HCT116 (cell line): ENCODE data around the gene SLC6A19. TPM values are rescaled to one million over a fixed set of nuclear protein-coding genes. Genes with fewer than 3 reads are reported as not detected.

Source experiments
- ATAC-seq: fragments of 200-7000 bp; cut with Tn5 transposase; 2 replicates; pipeline ENCODE4 v1.9.1; 2020; ENCODE audit warnings: mild to moderate bottlenecking, moderate library complexity
- BruUV-seq: library from RNA; stranded (reverse); fragments of 400-500 nt; replicated peaks from 2 replicates; lab custom pipeline; 2021; lab: Mats Ljungman, UMichigan
- CTCF ChIA-PET: fragments of 300-600 bp; sonication (Branson Sonifier 250); formaldehyde crosslinking; loops from one replicate; lab custom pipeline; 2021; ENCODE audit warnings: antibody characterized with exemption; lab: Charles Lee
- POLR2A ChIA-PET: fragments of 300-600, 350-600 bp; sonication (Branson Sonifier 250); formaldehyde crosslinking; loops from one replicate; lab custom pipeline; 2021; ENCODE audit warnings: antibody characterized with exemption; lab: Charles Lee
- RAD21 ChIA-PET, 2 experiments: fragments of 300-600 bp; sonication (Branson Sonifier 250); formaldehyde crosslinking; loops; one replicate each; lab custom pipeline; 2023; ENCODE audit warnings: low total read pairs in 2 of 2; ENCODE audit not compliant: uncharacterized antibody in 2 of 2, unreplicated experiment in 2 of 2, low non-redundant PET in 1 of 2; lab: Charles Lee
- DNase-seq: peaks from one replicate; pipeline ENCODE4 v3.0.0-alpha.2; 2010; ENCODE audit warnings: low read depth, low spot score
- H2AFZ ChIP-seq: fragments of 200-600 bp; shearing (Covaris generic), sonication (generic); 2 replicates; pipeline ENCODE4 v1.6.1; 2017; ENCODE audit warnings: low read depth, mixed run types, mixed read lengths, antibody characterized with exemption, low read length; ENCODE audit not compliant: poor library complexity, severe bottlenecking
- H3K27ac ChIP-seq: 2 replicates; pipeline ENCODE4 v1.5.1; 2012; ENCODE audit warnings: low read depth, low read length
- H3K27me3 ChIP-seq: fragments of 200-600 bp; sonication (generic); 2 replicates; pipeline ENCODE4 v1.6.1; 2016; ENCODE audit warnings: mixed run types, low read length, mixed read lengths; ENCODE audit not compliant: insufficient read depth
- H3K36me3 ChIP-seq, 2 experiments: fragments of 200-500 bp in 1 of 2; fragments of 200-600 bp in 1 of 2; sonication (Bioruptor generic) in 1 of 2; sonication (generic) in 1 of 2; 2 replicates each; pipeline versions ENCODE4 v1.5.1 to v1.6.1; 2014 to 2016; ENCODE audit warnings: low read length in 2 of 2, inconsistent platforms in 1 of 2, mixed read lengths in 1 of 2, mixed run types in 1 of 2; ENCODE audit not compliant: insufficient read depth in 2 of 2, control insufficient read depth in 1 of 2
- H3K4me1 ChIP-seq, 2 experiments: fragments of 200-600 bp in 1 of 2; sonication (generic) in 1 of 2; 2 replicates each; pipeline versions ENCODE4 v1.5.1 to v1.6.1; 2012 to 2017; ENCODE audit warnings: low read length in 2 of 2, inconsistent platforms in 1 of 2, mild to moderate bottlenecking in 1 of 2, mixed read lengths in 1 of 2, mixed run types in 1 of 2, moderate library complexity in 1 of 2; ENCODE audit not compliant: insufficient read depth in 2 of 2, control insufficient read depth in 1 of 2
- H3K4me2 ChIP-seq: fragments of 200-600 bp; sonication (generic); 2 replicates; pipeline ENCODE4 v1.6.1; 2017; ENCODE audit warnings: mixed run types, low read length, mixed read lengths
- H3K4me3 ChIP-seq, 2 experiments: fragments of 200-600 bp in 1 of 2; sonication (generic) in 1 of 2; replicated peaks in 1 of 2; 2 replicates each; pipeline ENCODE4 v1.5.1; 2011 to 2016; ENCODE audit warnings: low read length in 2 of 2, control low read depth in 1 of 2, low read depth in 1 of 2, mild to moderate bottlenecking in 1 of 2, mixed read lengths in 1 of 2, mixed run types in 1 of 2
- H3K79me2 ChIP-seq: fragments of 200-600 bp; sonication (generic); 2 replicates; pipeline ENCODE4 v1.6.1; 2017; ENCODE audit warnings: mild to moderate bottlenecking, mixed run types, low read length, moderate library complexity, mixed read lengths; ENCODE audit not compliant: insufficient read depth
- H3K9ac ChIP-seq: fragments of 200-600 bp; sonication (generic); 2 replicates; pipeline ENCODE4 v1.6.1; 2016; ENCODE audit warnings: low read length, mixed read lengths
- H3K9me2 ChIP-seq: fragments of 200-600 bp; sonication (generic), shearing (Covaris generic); 2 replicates; pipeline ENCODE4 v1.6.1; 2017; ENCODE audit warnings: mixed run types, mild to moderate bottlenecking, moderate library complexity; ENCODE audit not compliant: insufficient read depth
- H3K9me3 ChIP-seq, 2 experiments: fragments of 200-500 bp in 1 of 2; fragments of 200-600 bp in 1 of 2; sonication (Bioruptor generic) in 1 of 2; sonication (generic) in 1 of 2; 2 replicates each; pipeline ENCODE4 v1.6.1; 2014 to 2017; ENCODE audit warnings: low read length in 2 of 2, mixed read lengths in 2 of 2, inconsistent platforms in 1 of 2, low read depth in 1 of 2, mild to moderate bottlenecking in 1 of 2, mixed run types in 1 of 2, moderate library complexity in 1 of 2; ENCODE audit not compliant: control insufficient read depth in 1 of 2, insufficient read depth in 1 of 2
- H4K20me1 ChIP-seq: fragments of 200-600 bp; sonication (generic), shearing (Covaris generic); 2 replicates; pipeline ENCODE4 v1.6.1; 2017; ENCODE audit warnings: mixed run types, mild to moderate bottlenecking, moderate library complexity; ENCODE audit not compliant: insufficient read depth
- CBX3 ChIP-seq: IDR thresholded peaks from 2 replicates; pipeline ENCODE4 v1.6.1; 2012; ENCODE audit warnings: low read depth
- EGR1 ChIP-seq: IDR thresholded peaks from 2 replicates; pipeline ENCODE4 v1.6.1; 2012; ENCODE audit warnings: low read depth
- ELF1 ChIP-seq: IDR thresholded peaks from 2 replicates; pipeline ENCODE4 v1.6.1; 2012; ENCODE audit warnings: low read depth, borderline replicate concordance
- EZH2 ChIP-seq: fragments of 200-600 bp; sonication (generic); IDR thresholded peaks from 2 replicates; pipeline ENCODE4 v1.6.1; 2017; ENCODE audit warnings: antibody characterized with exemption, mixed run types
- FOSL1 ChIP-seq: IDR thresholded peaks from 2 replicates; pipeline ENCODE4 v1.6.1; 2012; ENCODE audit warnings: low read depth
- POLR2AphosphoS5 ChIP-seq: IDR thresholded peaks from 2 replicates; pipeline ENCODE4 v1.6.1; 2011; ENCODE audit warnings: mild to moderate bottlenecking, low read depth, low read length, moderate library complexity
- RAD21 ChIP-seq: IDR thresholded peaks from 2 replicates; pipeline ENCODE4 v1.6.1; 2012; ENCODE audit warnings: low read depth, mild to moderate bottlenecking
- SRF ChIP-seq: IDR thresholded peaks from 2 replicates; pipeline ENCODE4 v1.6.1; 2012; ENCODE audit warnings: low read depth
- TCF7L2 ChIP-seq: IDR thresholded peaks from 2 replicates; pipeline ENCODE4 v1.7.0; 2011; ENCODE audit warnings: borderline replicate concordance, inconsistent platforms; ENCODE audit not compliant: insufficient read depth, insufficient read length; ENCODE audit errors: extremely low read depth
- YY1 ChIP-seq: IDR thresholded peaks from 2 replicates; pipeline ENCODE4 v1.6.1; 2011; ENCODE audit warnings: low read length, low read depth, moderate library complexity, mild to moderate bottlenecking; ENCODE audit not compliant: insufficient replicate concordance; ENCODE audit errors: extremely low read depth
- ZFX ChIP-seq: fragments of 450-650 bp; IDR thresholded peaks from 2 replicates; pipeline ENCODE4 v1.6.1; 2017
- ZNF274 ChIP-seq: fragments of 200-500 bp; sonication (Bioruptor generic); IDR thresholded peaks from 2 replicates; pipeline ENCODE4 v1.6.1; 2014; ENCODE audit warnings: mild to moderate bottlenecking, low read depth, low read length, inconsistent platforms
- intact Hi-C: fragments of 100-400 bp; cut with micrococcal nuclease; formaldehyde crosslinking; loops from 2 replicates; pipeline ENCODE4 v1.10.0; 2022
- total RNA-seq: library from RNA; stranded (reverse); gene quantifications from one replicate; pipeline ENCODE4 v1.2.1, GENCODE V29; 2021; ENCODE audit not compliant: unreplicated experiment
- TF ChIP-seq, protein P1 (sequence below): IDR thresholded peaks from 2 replicates; pipeline ENCODE4 v1.6.1; 2012; ENCODE audit warnings: low read depth
- TF ChIP-seq, protein P2 (sequence below): IDR thresholded peaks from 2 replicates; pipeline ENCODE4 v1.6.1; 2012
- TF ChIP-seq, protein P3 (sequence below): IDR thresholded peaks from 2 replicates; pipeline ENCODE4 v1.6.1; 2012
- TF ChIP-seq, protein P4 (sequence below), 3 experiments: fragments of 200-600 bp in 1 of 3; sonication (generic) in 1 of 3; IDR thresholded peaks in 2 of 3; conservative IDR thresholded peaks in 1 of 3; 2 replicates each; pipeline ENCODE4 v1.5.1; 2012 to 2017; ENCODE audit warnings: low read depth in 2 of 3, low read length in 2 of 3, antibody characterized with exemption in 1 of 3, borderline replicate concordance in 1 of 3, control low read depth in 1 of 3, mild to moderate bottlenecking in 1 of 3, mixed read lengths in 1 of 3, mixed run types in 1 of 3, moderate library complexity in 1 of 3; ENCODE audit not compliant: insufficient read depth in 1 of 3
- TF ChIP-seq, protein P5 (sequence below): IDR thresholded peaks from 2 replicates; pipeline ENCODE4 v1.6.1; 2011; ENCODE audit warnings: mild to moderate bottlenecking, low read length, moderate library complexity; ENCODE audit not compliant: insufficient replicate concordance; ENCODE audit errors: extremely low read depth

The SLC6A19 gene
- total RNA-seq, 1 experiment from 2014 or later: not detected

DNA sequence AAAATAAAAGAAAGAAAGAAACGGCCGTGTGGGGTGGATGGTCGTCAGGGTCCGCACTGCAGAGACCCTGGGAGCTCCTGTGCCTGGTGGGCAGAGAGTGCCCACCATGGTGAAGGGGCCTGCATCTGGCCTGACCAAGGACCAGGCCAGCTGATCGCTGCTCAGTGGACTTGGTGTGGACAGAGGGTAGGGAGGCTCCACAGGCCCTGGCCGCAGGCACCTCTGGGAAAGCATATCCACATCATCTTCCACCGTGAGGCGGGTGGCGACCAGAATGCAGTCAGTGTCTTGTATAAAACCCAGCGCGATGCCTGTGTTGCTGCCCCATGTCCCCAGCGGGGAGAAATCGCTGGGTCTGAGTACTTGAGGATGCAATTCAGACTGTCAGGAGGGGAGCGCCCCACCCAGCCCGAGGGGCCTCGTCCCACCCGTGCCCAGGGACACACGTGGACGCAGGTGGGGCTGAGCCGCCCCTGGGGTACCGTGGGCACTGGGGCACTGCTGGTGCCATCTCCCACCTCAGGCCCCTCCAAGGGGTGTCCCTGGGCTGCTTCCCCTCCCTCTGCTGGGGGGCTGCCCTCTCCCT, 27.8 kb upstream of the SLC6A19 start:
- Histone ChIP-seq H3K27ac (peak overlapping the region; percentile 57; the same call in 1 of the 2 replicates), H4K20me1 (no peaks in the 10 kb centered on the region), H3K27me3 (no peaks in the 10 kb centered on the region), H3K36me3 (no peaks in the 10 kb centered on the region), H3K4me1 (peaks cover 6 to 13% of the 10 kb centered on the region in 2 experiments), H3K9me3 (no peaks in the 10 kb centered on the region), H3K79me2 (no peaks in the 10 kb centered on the region), H2AFZ (no peak overlapping the region), H3K4me3 (peak overlapping the region in 1 of 2 experiments; percentile 22; a peak in 3 of 4 replicates), H3K9me2 (no peaks in the 10 kb centered on the region), H3K4me2 (peak overlapping the region; percentile 88), H3K9ac (peak overlapping the region; percentile 53)
- intact Hi-C loops: no loop called here
- ChIA-PET POLR2A (no interaction called here), CTCF (interaction anchor here (0.6 to 2.3 kb wide), 15 partner anchors 11 to 509 kb away, joined by 3 to 10 read pairs (median 3); no protein-coding TSS in a partner anchor), RAD21 (no interaction called here)
- TF ChIP-seq SRF: no peak
- TF ChIP-seq, protein P1, sequence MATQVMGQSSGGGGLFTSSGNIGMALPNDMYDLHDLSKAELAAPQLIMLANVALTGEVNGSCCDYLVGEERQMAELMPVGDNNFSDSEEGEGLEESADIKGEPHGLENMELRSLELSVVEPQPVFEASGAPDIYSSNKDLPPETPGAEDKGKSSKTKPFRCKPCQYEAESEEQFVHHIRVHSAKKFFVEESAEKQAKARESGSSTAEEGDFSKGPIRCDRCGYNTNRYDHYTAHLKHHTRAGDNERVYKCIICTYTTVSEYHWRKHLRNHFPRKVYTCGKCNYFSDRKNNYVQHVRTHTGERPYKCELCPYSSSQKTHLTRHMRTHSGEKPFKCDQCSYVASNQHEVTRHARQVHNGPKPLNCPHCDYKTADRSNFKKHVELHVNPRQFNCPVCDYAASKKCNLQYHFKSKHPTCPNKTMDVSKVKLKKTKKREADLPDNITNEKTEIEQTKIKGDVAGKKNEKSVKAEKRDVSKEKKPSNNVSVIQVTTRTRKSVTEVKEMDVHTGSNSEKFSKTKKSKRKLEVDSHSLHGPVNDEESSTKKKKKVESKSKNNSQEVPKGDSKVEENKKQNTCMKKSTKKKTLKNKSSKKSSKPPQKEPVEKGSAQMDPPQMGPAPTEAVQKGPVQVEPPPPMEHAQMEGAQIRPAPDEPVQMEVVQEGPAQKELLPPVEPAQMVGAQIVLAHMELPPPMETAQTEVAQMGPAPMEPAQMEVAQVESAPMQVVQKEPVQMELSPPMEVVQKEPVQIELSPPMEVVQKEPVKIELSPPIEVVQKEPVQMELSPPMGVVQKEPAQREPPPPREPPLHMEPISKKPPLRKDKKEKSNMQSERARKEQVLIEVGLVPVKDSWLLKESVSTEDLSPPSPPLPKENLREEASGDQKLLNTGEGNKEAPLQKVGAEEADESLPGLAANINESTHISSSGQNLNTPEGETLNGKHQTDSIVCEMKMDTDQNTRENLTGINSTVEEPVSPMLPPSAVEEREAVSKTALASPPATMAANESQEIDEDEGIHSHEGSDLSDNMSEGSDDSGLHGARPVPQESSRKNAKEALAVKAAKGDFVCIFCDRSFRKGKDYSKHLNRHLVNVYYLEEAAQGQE: no peak
- TF ChIP-seq POLR2AphosphoS5: no peak
- TF ChIP-seq YY1: no peak
- TF ChIP-seq, protein P2, sequence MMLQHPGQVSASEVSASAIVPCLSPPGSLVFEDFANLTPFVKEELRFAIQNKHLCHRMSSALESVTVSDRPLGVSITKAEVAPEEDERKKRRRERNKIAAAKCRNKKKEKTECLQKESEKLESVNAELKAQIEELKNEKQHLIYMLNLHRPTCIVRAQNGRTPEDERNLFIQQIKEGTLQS: no peak
- no peak for TF ChIP-seq ZFX
- no peak for TF ChIP-seq CBX3
- TF ChIP-seq TCF7L2: no peak
- TF ChIP-seq, protein P3, sequence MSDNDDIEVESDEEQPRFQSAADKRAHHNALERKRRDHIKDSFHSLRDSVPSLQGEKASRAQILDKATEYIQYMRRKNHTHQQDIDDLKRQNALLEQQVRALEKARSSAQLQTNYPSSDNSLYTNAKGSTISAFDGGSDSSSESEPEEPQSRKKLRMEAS: no peak
- no peak for TF ChIP-seq EZH2
- TF ChIP-seq, protein P4, sequence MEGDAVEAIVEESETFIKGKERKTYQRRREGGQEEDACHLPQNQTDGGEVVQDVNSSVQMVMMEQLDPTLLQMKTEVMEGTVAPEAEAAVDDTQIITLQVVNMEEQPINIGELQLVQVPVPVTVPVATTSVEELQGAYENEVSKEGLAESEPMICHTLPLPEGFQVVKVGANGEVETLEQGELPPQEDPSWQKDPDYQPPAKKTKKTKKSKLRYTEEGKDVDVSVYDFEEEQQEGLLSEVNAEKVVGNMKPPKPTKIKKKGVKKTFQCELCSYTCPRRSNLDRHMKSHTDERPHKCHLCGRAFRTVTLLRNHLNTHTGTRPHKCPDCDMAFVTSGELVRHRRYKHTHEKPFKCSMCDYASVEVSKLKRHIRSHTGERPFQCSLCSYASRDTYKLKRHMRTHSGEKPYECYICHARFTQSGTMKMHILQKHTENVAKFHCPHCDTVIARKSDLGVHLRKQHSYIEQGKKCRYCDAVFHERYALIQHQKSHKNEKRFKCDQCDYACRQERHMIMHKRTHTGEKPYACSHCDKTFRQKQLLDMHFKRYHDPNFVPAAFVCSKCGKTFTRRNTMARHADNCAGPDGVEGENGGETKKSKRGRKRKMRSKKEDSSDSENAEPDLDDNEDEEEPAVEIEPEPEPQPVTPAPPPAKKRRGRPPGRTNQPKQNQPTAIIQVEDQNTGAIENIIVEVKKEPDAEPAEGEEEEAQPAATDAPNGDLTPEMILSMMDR (IDR thresholded peaks at IDR 0.05 in 2 of 3, conservative IDR thresholded peaks at IDR 0.05 in 1 of 3; ENCODE audit: borderline replicate concordance in 1 of 3, insufficient read depth in 1 of 3, low read depth in 2 of 3, low read length in 2 of 3): no peak
- TF ChIP-seq FOSL1: no peak
- no peak for TF ChIP-seq ZNF274
- no peak for TF ChIP-seq EGR1
- no peak for TF ChIP-seq RAD21
- no peak for TF ChIP-seq ELF1
- TF ChIP-seq, protein P5, sequence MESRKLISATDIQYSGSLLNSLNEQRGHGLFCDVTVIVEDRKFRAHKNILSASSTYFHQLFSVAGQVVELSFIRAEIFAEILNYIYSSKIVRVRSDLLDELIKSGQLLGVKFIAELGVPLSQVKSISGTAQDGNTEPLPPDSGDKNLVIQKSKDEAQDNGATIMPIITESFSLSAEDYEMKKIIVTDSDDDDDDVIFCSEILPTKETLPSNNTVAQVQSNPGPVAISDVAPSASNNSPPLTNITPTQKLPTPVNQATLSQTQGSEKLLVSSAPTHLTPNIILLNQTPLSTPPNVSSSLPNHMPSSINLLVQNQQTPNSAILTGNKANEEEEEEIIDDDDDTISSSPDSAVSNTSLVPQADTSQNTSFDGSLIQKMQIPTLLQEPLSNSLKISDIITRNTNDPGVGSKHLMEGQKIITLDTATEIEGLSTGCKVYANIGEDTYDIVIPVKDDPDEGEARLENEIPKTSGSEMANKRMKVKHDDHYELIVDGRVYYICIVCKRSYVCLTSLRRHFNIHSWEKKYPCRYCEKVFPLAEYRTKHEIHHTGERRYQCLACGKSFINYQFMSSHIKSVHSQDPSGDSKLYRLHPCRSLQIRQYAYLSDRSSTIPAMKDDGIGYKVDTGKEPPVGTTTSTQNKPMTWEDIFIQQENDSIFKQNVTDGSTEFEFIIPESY: no peak
- ATAC-seq: no peak
- no peak for DNase-seq
- BruUV-seq: no TSS peak
